Stimulated activated CD8-positive, alpha-beta memory T cell treated with anti-CD3 and anti-CD28 coated beads, Interleukin-4, amount 100 ng/mL, for 1 hour (primary cell): ENCODE data around the gene FGF14.

Source experiments
- DNase-seq, 2 donors: peaks; one replicate each; pipeline ENCODE4 v3.0.0-alpha.2; 2020; ENCODE audit warnings: low read depth in 2 of 2, low spot score in 1 of 2

The FGF14 gene

GRCh38 chr13:102310691-102311418 is 91.0 kb downstream of the FGF14 start:
- DNase-seq = no peak

- DNase-seq = no peak
These were observed 92.7 kb downstream of the FGF14 start for GRCh38 chr13:102309110-102309509.

GRCh38 chr13:102302534-102302933 is 99.3 kb downstream of the FGF14 start:
- no peak for DNase-seq

GRCh38 chr13:102300379-102300778 is 101.5 kb downstream of the FGF14 start:
- no peak for DNase-seq

GRCh38 chr13:102299366-102299765 is 102.5 kb downstream of the FGF14 start:
- DNase-seq = no peak

GRCh38 chr13:102298051-102298450 is 103.8 kb downstream of the FGF14 start:
- DNase-seq = no peak

- DNase-seq = no peak
These were observed 106.4 kb downstream of the FGF14 start for GRCh38 chr13:102295316-102296048.

GRCh38 chr13:102294407-102295018 is 107.3 kb downstream of the FGF14 start:
- DNase-seq = no peak

- no peak for DNase-seq
These were observed 108.1 kb downstream of the FGF14 start for GRCh38 chr13:102293723-102294122.

- no peak for DNase-seq
These were observed 110.1 kb downstream of the FGF14 start for GRCh38 chr13:102291587-102292218.

- DNase-seq = no peak
These were observed 112.2 kb downstream of the FGF14 start for GRCh38 chr13:102289606-102290005.

- DNase-seq = no peak
These were observed 115.5 kb downstream of the FGF14 start for GRCh38 chr13:102286326-102286725.

GRCh38 chr13:102280366-102280765 is 121.5 kb downstream of the FGF14 start:
- DNase-seq = no peak

- DNase-seq = no peak
These were observed 124.6 kb downstream of the FGF14 start for GRCh38 chr13:102277286-102277685.

GRCh38 chr13:102276404-102276803 is 125.4 kb downstream of the FGF14 start:
- no peak for DNase-seq

- no peak for DNase-seq
These were observed 125.9 kb downstream of the FGF14 start for GRCh38 chr13:102275969-102276368.

GRCh38 chr13:102273111-102273510 is 128.7 kb downstream of the FGF14 start:
- no peak for DNase-seq

GRCh38 chr13:102267191-102267590 is 134.7 kb downstream of the FGF14 start:
- no peak for DNase-seq

GRCh38 chr13:102261809-102262208 is 140.0 kb downstream of the FGF14 start:
- DNase-seq = no peak

GRCh38 chr13:102261316-102261715 is 140.5 kb downstream of the FGF14 start:
- DNase-seq = no peak

- no peak for DNase-seq
These were observed 141.6 kb downstream of the FGF14 start for GRCh38 chr13:102260256-102260655.

- DNase-seq = no peak
These were observed 146.4 kb downstream of the FGF14 start for GRCh38 chr13:102255409-102255808.
